Mammary epithelial cell (primary cell): Measurements from ENCODE around the gene TMEM176A.

Source experiments
- CTCF ChIP-seq, 2 donors: IDR thresholded peaks in 1 of 2; conservative IDR thresholded peaks in 1 of 2; 2 replicates each; pipeline ENCODE4 v1.5.1; 2011 to 2012; ENCODE audit warnings: inconsistent platforms in 2 of 2, low read length in 2 of 2, mild to moderate bottlenecking in 2 of 2, control low read depth in 1 of 2, low read depth in 1 of 2; ENCODE audit not compliant: insufficient read depth in 1 of 2; ENCODE audit errors: extremely low read depth in 1 of 2
- EZH2 ChIP-seq: IDR thresholded peaks from 2 replicates; pipeline ENCODE4 v1.6.1; 2012; ENCODE audit warnings: low read length, inconsistent platforms, borderline replicate concordance

- TF ChIP-seq CTCF (conservative IDR thresholded peaks at IDR 0.05 in 1 of 2, IDR thresholded peaks at IDR 0.05 in 1 of 2; ENCODE audit: extremely low read depth in 1 of 2, insufficient read depth in 1 of 2, low read depth in 1 of 2, low read length in 2 of 2) (no peak), EZH2 (no peak)
Measured at GRCh38 chr7:150805864-150806263, 5.3 kb downstream of the TMEM176A start.
